Liver (tissue), 3 donors: ENCODE results near the gene RSU1.

Experiments used
- JUND ChIP-seq, 2 donors: IDR thresholded peaks; 2 replicates each; pipeline ENCODE4 v1.6.1; 2016; ENCODE audit warnings: antibody characterized with exemption in 2 of 2
- RAD21 ChIP-seq, 2 donors: IDR thresholded peaks; 2 replicates each; pipeline ENCODE4 v1.6.1; 2016; ENCODE audit warnings: antibody characterized with exemption in 2 of 2, mild to moderate bottlenecking in 2 of 2
- YY1 ChIP-seq: IDR thresholded peaks from 2 replicates; pipeline ENCODE4 v1.6.1; 2016; ENCODE audit warnings: antibody characterized with exemption, mild to moderate bottlenecking
- TF ChIP-seq, protein P1 (sequence below): fragments of 150-350 bp; IDR thresholded peaks from 2 replicates; pipeline ENCODE4 v1.5.1; 2017; ENCODE audit warnings: improper control_type of control experiment, low read depth, low read length; ENCODE audit not compliant: missing input control
- TF ChIP-seq, protein P2 (sequence below): IDR thresholded peaks from 2 replicates; pipeline ENCODE4 v1.6.1; 2016; ENCODE audit warnings: antibody characterized with exemption, mild to moderate bottlenecking
- donor health status: healthy.
- donor health status: healthy.

DNA sequence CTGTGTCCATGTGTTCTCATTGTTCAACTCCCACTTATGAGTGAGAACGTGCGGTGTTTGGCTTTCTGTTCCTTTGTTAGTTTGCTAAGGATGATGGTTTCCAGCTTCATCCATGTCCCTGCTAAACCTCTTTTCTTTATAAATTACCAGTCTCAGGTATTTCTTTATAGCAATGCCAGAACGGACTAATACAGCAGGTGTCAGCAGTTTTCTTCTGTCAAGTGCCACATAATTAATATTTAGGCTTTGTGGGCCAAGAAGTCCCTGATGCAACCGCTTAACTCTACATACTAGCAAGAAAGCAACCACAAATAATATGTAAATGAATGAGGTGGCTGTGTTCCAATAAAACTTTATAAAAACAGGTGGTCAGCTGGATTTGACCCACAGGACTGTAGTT, 269.3 kb downstream of the RSU1 start:
- TF ChIP-seq RAD21 (IDR thresholded peaks at IDR 0.05) (no peak), YY1 (no peak), JUND (IDR thresholded peaks at IDR 0.05) (no peak)
- TF ChIP-seq, protein P1, sequence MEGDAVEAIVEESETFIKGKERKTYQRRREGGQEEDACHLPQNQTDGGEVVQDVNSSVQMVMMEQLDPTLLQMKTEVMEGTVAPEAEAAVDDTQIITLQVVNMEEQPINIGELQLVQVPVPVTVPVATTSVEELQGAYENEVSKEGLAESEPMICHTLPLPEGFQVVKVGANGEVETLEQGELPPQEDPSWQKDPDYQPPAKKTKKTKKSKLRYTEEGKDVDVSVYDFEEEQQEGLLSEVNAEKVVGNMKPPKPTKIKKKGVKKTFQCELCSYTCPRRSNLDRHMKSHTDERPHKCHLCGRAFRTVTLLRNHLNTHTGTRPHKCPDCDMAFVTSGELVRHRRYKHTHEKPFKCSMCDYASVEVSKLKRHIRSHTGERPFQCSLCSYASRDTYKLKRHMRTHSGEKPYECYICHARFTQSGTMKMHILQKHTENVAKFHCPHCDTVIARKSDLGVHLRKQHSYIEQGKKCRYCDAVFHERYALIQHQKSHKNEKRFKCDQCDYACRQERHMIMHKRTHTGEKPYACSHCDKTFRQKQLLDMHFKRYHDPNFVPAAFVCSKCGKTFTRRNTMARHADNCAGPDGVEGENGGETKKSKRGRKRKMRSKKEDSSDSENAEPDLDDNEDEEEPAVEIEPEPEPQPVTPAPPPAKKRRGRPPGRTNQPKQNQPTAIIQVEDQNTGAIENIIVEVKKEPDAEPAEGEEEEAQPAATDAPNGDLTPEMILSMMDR = no peak
- TF ChIP-seq, protein P2, sequence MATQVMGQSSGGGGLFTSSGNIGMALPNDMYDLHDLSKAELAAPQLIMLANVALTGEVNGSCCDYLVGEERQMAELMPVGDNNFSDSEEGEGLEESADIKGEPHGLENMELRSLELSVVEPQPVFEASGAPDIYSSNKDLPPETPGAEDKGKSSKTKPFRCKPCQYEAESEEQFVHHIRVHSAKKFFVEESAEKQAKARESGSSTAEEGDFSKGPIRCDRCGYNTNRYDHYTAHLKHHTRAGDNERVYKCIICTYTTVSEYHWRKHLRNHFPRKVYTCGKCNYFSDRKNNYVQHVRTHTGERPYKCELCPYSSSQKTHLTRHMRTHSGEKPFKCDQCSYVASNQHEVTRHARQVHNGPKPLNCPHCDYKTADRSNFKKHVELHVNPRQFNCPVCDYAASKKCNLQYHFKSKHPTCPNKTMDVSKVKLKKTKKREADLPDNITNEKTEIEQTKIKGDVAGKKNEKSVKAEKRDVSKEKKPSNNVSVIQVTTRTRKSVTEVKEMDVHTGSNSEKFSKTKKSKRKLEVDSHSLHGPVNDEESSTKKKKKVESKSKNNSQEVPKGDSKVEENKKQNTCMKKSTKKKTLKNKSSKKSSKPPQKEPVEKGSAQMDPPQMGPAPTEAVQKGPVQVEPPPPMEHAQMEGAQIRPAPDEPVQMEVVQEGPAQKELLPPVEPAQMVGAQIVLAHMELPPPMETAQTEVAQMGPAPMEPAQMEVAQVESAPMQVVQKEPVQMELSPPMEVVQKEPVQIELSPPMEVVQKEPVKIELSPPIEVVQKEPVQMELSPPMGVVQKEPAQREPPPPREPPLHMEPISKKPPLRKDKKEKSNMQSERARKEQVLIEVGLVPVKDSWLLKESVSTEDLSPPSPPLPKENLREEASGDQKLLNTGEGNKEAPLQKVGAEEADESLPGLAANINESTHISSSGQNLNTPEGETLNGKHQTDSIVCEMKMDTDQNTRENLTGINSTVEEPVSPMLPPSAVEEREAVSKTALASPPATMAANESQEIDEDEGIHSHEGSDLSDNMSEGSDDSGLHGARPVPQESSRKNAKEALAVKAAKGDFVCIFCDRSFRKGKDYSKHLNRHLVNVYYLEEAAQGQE = no peak
